H54 (cell line): ENCODE measurements around the gene CFAP57.

Source experiments
- DNase-seq: peaks from one replicate; pipeline ENCODE4 v3.0.0; 2011; ENCODE audit warnings: low spot score, mixed read lengths; ENCODE audit not compliant: insufficient read length
- FAIRE-seq: peaks from 3 replicates; lab custom pipeline; 2011; peaks lifted over from hg19 to GRCh38; lab: Jason Lieb, UNC
- POLR2A ChIP-seq: IDR thresholded peaks from 2 replicates; pipeline ENCODE4 v1.6.1; 2011; ENCODE audit warnings: low read depth, mild to moderate bottlenecking, low read length

Gene CFAP57

DNA sequence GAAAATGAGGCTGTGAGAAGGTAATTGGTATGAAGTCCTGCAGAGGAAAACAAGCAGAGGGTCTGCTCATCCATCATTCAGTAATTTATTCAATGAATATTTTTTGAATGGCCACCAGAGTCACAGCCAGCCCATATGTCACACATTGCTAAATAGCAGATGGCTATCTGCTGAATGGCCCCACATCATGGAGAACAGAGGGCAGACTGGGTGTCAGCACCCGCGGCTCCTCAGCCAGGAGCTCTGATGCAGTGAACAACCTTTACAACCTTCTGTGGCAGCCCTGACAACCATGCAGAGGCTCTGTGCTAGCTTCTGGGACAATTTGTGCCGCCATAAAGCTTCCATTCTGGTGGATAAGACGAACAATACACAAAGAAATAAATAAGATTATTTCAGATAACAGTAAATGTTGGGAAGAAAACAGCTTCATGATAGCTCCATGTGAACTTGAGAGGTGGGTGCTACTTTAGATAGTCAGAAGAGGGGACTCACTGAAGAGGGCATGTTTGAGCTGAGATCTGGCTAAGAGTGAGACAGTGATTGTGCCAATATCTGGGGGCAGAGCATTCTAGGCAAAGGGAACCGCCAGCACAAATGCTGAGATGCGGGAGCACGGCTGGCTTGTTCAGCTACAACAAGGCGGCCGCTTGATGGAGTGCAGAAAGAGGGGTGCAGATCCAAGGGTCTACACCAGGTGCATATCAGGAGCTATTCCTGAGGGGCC lies 116.1 kb downstream of the CFAP57 start:
- FAIRE-seq (no peak), DNase-seq (no peak)
- TF ChIP-seq POLR2A: no peak

DNA sequence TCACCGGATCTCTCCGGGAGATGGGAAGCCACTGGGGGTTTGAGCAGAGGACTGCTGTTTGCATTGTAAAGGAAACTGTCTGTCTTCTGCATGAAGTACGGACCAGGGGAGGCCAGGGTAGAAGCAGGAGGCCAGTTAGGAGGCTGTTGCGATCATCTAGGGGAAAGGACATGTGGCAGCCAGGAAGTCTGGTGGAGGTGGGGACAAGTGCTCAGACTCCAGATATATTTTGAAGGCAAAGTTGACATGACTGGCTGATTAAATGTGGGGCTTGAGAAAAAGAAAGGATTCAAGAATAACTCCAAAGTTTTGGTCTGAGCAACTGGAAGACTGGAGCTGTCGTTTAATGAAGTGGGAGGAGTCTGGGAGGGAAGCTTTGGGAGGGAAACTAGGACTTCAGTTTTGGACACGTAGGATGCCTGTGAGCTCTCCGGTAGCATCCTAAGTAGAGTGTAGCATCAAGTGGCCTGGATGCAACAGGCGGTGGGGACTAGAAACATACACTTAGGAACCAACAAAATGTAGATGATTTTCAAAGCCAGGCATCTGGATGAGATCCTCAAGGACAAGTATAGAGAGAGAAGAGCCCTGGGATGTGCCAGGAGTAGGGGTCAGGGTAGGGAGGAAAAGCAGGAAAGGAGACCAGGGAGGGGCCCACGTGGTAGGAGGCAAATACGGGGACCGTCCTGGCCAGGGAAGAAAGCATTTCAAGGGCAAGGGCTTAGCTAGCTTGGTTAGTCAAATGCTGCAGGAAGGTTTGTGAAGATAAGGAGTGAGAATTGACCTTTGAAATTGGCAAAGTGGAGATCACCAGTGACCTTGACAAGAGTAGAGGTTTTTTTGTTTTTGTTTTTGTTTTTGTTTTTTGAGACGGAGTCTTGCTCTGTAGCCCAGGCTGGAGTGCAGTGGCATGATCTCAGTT lies 116.9 kb downstream of the CFAP57 start:
- TF ChIP-seq POLR2A: no peak
- DNase-seq (no peak), FAIRE-seq (no peak)

DNA sequence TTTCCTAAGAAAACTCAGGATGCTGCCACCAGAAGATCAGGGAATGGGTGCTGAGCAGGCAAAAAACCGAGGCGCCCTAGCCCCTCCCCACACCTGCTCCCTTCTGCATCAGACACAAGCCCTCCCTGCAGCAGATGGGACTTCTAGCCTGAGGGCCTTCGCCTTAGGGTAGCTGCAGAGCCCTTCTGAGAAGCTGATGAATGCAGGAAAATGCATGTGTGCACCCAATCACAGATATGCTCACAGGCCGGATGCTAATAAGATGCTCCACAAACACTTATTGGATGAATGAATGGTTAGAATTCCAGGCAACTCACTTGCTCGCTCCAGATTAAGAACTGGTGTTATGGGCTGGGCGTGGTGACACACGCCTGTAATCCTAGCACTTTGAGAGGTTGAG lies 120.1 kb downstream of the CFAP57 start:
- FAIRE-seq (no peak), DNase-seq (no peak)

DNA sequence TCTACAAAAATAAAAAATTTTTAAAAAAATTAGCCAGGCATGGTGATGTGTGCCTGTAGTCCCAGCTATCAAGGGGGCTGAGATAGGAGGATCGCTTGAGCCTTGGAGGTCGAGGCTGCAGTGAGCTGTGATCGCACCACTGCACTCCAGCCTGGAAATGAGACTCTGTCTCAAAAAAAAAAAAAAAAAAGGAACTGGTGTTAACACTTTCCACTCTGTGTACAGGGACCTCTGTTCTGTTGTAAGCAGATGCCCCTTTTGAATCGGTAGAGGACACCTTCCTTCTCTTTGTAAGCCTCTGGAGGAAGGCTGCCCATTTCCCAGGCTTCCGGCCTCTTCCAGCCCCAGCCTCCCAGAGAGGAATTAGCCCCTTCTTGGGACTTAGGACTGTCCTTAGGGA lies 120.5 kb downstream of the CFAP57 start:
- no peak for DNase-seq
- TF ChIP-seq POLR2A: no peak
- no peak for FAIRE-seq

More for the DNA sequence above, 120.1 kb downstream of the CFAP57 start:
- TF ChIP-seq POLR2A: no peak

DNA sequence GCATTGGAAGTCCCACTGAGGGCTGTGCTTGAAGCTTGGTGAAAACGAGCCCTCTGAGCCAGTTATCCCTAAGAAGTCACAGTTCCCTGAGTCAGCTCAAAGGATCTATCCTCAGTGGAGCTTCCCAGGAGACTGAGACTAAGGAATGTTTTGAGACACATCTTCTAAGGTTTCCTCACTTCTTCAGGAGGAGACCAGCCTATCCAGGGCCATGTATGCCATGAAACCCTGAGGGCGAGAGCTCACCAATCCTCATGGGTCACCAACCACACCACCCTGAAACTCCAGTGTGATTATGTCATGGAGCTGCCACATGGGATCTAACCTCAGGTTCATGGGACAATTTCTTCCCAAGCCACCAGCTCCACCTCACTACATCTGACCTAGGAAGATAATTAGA lies 121.0 kb downstream of the CFAP57 start:
- no peak for TF ChIP-seq POLR2A
- FAIRE-seq (no peak), DNase-seq (no peak)

DNA sequence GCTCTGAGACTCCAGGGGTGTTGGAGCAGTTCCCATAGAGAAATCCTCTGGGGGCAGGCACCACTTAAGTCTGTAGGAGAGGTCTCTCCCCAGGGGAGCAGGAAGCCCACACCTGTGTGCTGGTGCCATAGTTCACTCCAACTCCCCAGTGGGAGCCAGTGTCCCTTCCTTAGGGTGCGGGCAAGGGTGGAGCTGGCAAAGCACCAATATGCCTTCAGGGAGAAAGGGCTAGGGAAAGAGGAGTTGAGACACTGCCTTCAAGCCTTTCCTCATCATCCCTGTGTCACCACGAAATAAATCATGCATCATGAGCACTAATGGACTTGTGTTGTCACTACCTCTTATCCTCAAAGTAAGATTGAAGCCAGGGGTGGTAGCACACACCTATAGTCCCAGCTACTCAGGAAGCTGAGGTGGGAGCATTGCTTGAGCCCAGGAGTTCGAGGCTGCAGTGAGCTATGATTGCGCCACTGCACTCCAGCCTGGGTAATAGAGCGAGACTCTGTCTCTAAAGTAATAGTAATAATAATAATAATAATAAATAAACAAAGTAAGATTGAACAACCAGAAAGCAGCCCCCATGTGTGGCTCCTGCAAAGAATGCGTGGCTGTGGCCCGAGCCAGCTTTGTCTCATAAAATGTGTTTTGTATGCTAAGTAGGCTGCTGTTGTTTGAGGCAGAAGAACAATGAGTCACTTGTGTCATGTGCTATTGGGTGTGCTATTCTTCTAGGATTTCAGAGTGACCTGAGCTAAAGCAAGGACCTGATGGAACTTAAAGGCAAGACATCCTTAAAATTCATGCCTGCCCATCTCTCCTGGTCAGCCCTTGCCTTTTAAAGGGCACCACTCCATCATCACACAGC lies 122.0 kb downstream of the CFAP57 start:
- FAIRE-seq (peak; percentile 55), DNase-seq (peak; percentile 52)
- no peak for TF ChIP-seq POLR2A

DNA sequence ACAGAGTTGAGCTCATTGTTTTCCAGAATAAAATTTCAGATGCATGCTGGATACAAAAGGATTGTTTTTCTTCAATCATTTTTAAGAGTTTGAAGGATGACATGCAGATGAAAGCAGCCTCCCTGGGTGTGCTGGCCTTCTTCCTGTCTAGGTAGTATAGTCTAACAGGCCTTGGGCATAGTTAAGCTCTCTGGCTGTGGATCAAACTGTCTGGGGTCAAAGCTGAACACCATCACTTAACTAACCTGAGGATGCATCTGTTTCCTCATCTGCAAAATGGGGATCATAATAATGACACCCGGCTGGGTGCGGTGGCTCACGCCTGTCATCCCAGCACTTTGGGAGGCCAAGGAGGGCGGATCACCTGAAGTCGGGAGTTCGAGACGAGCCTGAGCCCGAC lies 122.6 kb downstream of the CFAP57 start:
- no peak for FAIRE-seq
- no peak for DNase-seq
- TF ChIP-seq POLR2A: no peak

DNA sequence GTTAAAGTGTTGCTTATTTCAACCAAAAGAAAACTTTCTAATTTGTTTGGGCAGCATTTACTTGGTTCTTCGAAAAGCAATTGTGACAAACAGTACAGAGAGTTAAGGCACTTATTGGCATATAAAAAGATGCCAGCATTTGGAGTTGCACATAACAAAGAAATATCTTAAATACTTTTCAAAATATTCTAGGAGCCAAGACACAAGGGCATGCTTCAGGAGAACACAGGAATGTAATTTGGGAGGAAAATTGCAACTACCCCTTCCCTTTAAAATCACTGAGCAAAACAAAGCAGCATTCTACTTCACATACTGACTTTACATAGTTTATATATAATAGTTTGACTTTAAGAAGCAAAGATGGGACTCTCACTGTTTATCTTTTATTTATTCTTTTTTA lies 124.1 kb downstream of the CFAP57 start:
- no peak for FAIRE-seq
- no peak for DNase-seq
- TF ChIP-seq POLR2A: no peak

DNA sequence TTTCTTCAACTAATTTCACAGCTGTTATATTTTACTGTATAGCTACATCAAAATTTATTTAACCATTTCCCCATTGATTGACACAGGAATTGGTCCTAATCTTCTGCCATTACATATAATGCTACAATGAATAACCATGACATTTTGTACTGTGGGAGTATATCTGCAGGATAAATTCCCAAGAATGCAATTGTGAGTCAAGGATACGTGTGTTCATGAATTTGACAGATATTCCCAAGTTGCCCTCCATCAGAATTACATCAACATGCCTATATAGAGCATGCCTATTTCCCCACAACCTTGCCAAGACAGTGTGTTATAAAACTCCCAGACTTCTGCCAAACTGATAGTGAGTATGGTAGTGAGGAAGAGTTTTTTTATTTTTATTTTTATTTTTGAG lies 125.9 kb downstream of the CFAP57 start:
- no peak for FAIRE-seq

DNA sequence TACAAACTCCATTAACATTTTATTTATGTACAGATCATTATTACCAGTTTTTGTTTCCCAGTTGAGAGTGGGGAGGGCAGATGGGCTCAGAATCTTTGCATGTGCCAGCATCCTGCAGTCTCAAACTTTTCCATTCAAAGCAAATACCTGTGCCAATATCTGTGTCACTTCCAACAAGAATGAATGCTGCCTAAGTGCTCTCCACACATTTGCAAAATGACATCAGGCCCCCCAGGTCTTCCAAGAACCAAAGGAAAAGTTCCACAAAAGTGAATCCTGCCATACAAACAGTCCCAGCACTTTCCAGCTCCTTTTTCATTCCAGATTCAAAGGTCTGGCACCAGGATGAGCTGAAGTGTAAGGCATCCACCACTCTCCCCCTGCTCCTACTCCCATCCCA lies 127.0 kb downstream of the CFAP57 start:
- TF ChIP-seq POLR2A: no peak
- FAIRE-seq (no peak), DNase-seq (no peak)

More for the DNA sequence above, 125.9 kb downstream of the CFAP57 start:
- no peak for TF ChIP-seq POLR2A
- no peak for DNase-seq

DNA sequence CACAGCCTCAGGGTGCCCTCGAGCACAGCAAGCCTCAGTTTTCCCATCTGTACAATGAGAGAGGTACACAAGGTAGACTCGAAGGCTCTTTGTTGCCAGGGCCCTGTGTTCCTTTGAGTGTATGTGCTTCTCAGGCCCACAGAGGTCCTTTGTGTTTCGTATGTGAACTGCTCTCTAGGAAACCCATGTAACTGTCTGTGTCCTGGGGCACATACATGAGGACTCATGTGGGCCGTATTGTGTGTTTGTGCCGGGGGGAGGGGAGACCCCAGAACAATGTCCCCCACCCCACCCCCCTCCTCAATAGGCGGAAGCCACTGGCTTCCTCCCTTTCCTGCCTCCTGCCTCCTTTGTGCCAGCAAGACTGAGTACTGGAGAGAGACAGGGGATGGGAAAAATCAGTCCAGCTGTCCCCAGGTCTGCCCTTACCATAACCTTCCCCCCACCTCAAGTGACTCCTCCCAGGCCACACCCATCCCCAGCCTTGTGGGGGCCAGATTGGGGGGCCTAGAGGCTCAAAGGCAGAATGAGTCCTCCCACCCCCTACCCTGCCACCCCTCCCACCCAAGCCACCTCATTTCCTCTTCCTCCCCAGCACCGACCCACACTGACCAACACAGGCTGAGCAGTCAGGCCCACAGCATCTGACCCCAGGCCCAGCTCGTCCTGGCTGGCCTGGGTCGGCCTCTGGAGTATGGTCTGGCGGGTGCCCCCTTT lies 128.4 kb downstream of the CFAP57 start, which contains the start of gene TIE1:
Gene TIE1, plus strand, starts transcription at position 605 of the 717 bp plus-strand sequence. Its CDS starts 90 bp downstream, at position 695.
- FAIRE-seq (no peak), DNase-seq (no peak)
- no peak for TF ChIP-seq POLR2A

DNA sequence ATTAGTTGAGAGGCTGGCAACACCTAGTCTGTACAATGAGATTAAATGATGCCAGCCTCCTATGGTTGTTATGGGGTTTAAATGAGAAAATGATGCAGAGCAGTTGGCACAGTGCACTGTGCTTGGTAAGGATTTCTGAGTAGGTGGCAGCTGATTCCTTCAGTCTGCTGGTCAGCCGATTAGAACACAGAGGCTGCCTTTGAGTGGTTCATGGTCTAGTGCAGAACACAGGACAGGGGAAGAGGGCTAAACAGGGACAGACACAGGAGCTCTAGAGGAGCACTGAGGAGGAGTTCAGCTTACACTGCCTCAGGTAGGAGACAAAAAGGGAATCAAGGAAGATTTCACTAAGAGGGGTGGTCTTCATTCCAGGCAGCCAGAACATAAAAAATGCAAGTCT lies 130.1 kb downstream of the CFAP57 start:
- no peak for DNase-seq
- no peak for FAIRE-seq
- TF ChIP-seq POLR2A: no peak
